ENCODE measurements around the gene KIF24.
"Not testable (repeated sequence)": the region's sequence is repeated elsewhere in the genome, so short reads cannot be mapped to it uniquely, and the experiment has no call there.

KIF24 gene

DNA sequence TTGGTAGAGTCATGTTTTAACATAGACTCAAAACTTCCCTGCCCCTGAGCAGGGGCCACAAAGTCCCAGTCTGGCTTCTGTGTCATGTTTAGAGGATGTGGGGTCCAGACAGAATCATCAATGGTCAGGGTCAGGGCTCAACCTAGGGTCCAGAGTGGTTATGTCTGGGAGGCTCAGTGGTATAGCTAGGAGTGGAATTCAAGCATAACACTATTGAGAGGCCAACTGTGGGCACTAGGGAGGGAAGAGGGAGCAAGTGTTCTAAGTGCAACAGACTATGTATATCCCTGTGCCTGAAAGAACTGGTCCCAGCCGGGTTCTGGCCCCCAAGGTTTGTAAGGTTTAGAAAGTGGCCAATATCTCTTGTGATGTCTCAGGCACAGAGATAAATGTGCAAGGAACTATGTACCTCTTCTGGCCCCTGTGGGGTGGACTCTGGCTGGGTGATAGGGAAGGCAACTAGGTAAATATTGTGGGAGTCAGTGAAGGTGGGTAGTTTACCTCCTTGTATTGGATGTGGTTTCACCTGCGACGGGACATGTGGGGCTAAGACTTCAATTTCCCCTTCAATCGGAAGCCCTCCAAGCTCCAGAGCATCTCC lies 33.6 kb upstream of the KIF24 start:
- DNase-seq = no peak

DNA sequence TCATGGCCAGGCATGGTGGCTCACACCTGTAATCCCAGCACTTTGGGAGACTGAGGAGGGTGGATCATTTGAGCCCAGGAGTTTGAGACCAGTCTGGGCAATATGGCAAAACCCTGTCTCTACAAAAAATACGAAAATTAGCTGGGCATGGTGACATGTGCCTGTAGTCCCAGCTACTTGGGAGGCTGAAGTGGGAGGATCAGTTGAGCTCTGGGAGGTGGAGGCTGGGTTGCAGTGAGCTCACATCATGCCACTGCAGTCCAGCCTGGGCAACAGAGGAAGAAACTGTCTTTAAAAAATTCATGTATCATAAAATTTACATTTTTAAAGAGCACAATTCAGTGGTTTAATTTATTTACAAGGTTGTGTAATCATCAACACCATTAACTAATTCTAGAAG lies 23.9 kb upstream of the KIF24 start:
- not testable (repeated sequence) for DNase-seq

DNA sequence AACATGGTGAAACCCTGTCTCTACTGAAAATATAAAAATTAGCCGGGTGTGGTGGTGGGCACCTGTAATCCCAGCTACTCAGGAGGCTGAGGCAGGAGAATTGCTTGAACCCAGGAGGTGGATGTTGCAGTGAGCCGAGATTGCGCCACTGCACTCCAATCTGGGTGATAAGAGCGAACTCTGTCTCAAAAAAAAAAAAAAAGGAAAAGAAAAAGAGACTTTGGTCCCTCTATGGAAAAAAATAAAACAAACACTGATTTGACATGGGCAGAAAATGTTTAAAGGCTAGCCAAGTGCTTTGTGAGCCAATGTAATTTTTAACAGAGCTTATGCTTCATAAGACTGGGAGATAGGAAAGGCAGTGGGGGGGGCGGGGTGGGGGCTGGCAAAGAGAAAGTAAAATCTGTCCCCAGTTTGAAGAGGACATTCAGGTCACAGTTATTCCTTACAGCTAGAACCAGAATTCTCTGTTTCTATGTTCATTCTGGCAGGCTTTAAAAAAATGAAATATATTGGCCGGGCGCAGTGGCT lies 23.1 kb upstream of the KIF24 start:
- DNase-seq = not testable (repeated sequence)

DNA sequence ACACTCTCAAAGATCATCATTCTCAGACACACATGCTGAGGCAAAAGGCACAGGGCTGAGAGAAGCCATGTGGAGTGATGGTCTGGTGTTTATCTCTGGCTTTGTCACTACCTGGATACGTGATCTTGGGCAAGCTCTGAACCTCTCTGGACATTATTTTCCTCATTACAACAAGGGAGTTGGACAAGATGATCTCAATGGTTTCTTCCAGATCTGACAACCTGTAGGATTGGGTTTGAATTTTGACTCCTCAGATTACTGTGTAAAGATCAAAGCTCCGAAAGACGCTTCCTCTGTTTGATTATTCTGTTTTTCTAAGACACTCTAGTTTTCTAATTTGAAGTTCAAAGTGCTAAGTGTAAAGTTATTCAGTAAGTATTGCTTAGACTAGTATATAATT lies 20.3 kb upstream of the KIF24 start:
- DNase-seq = no peak

DNA sequence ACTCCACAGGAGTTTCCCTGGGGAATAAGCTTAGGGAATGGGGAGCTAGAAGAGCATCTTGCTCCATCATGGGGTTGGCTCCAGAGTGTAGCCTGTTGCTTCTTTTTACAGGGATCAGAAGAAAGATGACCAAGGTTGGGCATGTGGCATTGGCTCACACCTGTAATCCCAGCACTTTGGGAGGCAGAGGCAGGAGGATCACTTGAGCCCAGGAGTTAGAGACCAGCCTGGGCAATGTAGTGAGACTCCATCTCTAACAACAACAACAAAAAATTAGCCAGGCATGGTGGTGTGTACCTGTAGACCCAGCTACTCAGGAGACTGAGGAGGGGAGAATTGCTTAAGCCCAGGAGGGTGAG lies 18.7 kb upstream of the KIF24 start:
- DNase-seq = no peak

DNA sequence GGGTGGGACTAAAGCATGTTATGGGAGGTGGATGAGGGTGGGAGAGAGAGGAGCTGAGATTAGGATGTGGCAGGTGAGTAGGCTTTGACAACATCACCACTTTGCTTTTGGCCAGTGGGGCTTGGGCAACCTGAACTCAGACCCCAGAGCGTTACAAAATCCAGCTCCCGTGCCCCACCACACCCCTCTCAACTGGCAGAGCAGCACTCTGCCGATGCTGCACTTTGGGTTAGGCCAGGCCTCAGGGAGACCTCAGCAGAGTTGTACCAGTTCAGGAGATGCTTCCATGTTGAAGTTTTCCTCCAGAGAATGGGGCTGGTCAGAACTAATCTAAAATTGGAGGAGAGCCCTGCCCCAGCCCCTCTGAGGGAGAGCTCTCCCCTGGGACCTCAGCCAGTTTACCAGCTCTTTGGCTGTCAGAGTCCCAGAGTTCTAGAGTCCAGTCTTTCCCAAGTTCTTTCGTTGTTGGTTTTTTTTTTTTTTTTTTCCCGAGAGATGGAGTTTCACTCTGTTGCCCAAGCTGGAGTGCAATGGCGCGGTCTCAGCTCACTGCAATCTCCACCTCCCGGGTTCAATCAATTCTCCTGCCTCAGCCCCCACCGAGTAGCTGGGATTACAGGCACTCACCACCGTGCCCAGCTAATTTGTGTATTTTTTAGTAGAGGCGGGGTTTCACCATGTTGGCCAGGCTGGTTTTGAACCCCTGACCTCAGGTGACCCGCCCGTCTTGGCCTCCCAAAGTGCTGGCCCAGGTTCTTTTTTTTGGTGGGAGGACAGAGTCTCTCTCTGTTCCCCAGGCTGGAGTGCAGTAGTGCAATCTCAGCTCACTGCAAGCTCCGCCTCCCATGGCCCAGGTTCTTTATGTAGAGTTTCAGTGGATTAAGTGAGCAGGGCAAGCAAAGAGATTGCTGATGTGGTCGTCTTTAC lies 18.1 kb upstream of the KIF24 start:
- DNase-seq = no peak

DNA sequence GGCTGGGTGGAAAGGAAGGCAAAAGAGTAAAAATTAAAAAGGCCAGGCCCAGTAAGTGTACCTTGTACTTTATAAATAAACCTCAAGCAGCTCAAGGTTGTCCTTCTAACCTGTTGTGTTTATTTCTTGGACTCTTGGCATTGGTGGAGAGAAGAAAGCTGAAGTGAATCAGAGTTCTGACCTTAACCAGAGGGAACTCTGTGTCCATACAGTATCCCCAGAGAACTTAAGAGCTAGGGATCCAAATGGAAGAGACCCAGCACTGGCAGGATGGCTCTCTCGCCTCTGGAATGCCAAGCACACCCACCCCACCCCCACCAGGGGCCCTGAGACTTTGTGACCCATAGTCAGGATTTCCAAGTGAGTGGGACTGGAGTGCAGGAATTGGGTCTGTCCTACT lies 14.5 kb upstream of the KIF24 start:
- no peak for DNase-seq

DNA sequence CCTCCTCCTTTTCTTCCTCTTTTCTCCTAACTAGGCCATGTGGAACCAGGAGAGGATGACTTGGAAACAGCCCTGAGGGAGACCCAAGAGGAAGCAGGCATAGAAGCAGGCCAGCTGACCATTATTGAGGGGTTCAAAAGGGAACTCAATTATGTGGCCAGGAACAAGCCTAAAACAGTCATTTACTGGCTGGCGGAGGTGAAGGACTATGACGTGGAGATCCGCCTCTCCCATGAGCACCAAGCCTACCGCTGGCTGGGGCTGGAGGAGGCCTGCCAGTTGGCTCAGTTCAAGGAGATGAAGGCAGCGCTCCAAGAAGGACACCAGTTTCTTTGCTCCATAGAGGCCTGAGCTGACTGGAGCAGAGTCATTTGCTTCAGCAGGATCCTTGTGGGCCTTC lies 14.0 kb upstream of the KIF24 start:
- no peak for DNase-seq

DNA sequence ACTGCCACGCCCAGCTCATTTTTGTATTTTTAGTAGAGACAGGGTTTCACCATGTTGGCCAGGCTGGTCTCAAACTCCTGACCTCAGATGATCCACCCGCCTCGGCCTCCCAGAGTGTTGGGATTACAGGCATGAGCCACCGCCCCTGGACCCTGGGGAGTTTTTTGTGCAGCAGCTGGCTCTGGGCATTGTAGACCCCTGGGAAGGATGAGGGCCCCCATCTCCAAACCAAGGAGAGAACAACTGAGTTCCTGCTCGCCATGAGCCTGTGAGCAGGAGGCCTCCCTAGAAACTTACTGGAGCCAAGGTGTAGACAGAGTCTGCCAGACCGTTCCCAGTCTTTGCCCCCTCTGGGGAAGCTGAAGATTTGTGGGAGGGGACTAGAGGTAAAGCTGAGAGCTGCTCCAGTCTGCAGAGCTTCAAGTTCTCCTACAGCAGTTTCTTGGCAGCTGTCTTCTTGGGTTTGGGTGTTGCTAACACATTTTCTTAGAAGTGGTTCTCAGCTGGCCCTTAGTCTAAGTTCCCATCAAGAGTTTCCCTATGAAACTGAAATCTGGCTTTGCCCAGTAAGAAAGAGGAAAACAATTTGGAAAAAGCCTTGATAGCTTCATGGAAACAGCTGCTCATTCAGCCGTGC lies 12.7 kb upstream of the KIF24 start:
- no peak for DNase-seq

DNA sequence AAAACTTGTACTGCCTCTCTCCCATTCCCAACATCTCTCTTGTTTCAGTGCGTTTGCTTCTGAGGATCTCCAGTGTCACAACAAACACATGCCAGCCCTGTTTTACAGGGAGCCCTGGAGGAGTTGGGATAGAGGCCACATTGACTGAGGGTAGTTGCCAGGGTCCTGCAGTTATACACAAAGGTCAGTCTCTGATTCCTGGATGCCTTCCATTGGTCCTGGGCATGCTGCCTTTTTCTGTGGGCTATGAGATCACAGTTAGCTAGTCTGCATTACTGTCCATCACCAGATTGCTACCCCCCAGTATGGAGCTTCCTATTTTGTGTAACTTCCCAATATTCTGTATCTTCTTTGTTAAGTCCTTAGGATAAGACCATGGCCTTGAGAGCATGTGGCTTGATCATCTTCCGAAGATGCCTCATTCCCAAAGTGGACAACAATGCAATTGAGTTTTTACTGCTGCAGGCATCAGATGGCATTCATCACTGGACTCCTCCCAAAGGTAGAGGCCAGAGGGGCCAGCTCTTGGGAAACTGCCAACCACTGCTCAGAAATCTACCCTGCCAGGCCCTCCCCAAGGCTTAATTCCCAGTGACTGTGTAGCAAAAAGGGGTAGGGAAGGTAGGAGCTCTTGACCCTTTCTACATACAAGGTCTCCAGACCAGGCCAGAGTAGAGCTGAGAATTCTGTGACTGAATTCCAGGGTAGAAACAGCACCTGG lies 9.8 kb upstream of the KIF24 start:
- DNase-seq = no peak

DNA sequence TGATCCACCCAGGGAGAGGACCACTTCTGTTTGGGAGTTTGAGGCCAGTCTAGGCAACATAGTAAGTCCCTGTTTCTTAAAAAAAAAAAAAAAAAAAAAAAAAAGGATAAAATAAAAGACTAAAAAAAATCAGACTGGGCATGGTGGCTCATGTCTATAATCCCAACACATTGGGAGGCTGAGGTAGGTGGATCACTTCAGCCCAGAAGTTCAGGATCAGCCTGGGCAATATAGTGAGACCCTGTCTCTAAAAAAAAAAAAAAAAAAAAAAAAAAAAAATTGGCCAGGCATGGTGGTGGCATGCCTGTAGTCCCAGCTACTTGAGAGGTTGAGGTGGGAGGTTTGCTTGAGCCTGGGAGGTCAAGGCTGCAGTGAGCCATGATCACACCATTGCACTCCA lies 9.0 kb upstream of the KIF24 start:
- DNase-seq = not testable (repeated sequence)

DNA sequence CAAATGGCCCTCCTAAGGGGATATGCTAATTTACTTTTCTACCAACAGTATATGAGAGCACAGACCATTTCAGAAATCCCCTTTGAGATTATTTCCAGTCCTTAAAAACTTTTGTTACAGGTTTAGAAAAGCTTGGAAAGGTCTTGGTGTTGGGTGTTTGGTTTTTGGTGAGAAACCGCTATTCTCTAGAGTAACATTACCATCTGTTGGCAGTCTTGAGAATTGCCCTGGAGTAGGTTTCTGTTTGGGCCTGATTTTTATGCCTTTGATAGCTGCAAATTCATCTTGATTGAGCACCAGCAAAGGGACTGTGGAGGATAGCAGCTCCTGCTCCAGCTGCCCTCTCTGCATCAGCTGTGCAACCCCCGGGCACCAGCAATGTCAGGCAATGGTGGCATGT lies 8.3 kb upstream of the KIF24 start:
- DNase-seq = no peak

DNA sequence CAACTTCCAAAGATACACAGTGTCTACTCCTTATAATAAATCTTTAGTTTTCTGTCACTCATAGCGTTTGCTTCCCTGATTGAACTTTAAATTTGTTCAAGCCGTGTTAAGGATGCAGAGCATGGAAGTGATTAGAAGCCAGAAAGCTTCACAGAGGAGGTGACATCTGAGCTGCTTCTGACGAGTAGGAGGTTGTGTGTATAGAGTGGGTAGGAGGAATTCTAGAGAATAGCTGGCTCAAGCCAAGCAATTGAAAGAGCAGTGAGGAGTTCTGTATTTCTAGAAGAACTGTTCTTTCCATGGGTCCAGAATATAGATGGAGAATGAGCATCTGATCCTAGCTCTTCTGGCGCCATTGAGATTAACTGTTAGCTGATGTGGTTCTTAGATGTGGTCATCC lies 6.3 kb upstream of the KIF24 start:
- DNase-seq = no peak

DNA sequence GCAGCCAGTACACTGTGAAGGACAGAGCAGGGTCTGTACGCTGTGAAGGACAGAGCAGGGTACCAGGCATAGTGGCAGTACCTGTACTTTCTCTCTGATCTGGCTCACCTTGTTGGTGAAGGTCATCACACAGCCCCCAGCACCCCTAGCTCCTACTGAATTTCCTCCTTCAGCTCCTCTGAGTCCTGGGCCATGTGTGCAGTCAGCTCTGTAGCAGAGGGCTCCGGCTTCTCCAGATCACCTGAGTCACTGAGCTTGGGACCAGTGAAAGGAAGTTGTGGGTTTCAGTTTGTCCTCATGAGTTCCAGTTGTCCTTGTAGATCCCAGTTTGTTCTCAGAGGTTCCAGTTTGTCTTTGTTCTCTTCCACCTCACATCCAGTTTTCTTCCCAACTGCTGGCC lies 5.8 kb upstream of the KIF24 start:
- DNase-seq = no peak

DNA sequence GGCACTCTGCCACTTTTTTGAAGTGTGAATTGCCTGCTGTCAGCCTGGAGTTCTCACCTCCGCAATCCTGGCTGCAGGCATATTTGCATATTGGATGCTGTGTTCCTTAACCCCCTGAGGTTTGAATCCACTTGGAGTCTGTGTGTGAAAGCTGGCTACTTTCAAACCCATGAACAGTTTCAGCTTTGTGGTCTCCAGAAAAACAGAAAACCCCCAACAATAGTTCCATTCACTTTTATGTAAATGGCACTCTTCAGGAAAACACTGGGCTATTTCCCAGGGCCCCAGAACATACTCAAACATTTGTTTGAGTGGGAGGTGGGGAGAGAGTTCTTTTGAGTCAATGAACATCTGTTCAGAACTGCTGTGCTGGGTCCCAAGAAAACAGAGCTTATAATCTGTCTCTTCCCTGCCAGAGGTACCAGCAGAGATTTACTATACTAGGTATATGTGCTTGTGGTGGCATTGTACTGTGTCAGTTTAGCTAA lies 5.3 kb upstream of the KIF24 start:
- no peak for DNase-seq

DNA sequence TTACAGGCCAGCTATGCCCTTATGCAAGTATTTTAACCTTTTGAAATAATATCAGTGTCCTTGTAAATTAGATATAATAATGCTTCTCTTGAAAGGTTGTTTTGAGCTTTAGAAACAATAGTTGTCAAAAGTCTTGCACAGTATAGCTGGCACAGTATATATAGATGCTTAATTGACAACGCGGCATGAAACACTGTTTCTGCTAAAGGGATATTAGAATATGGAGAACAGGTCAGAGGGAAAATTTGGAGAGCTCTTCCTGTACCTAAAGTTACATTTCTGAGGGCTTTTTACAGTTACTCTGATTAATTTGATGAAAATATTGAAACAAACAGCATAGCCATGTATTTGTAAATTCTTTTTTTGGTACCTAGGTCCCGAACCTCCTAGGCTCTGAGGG lies 4.8 kb upstream of the KIF24 start:
- DNase-seq = no peak

DNA sequence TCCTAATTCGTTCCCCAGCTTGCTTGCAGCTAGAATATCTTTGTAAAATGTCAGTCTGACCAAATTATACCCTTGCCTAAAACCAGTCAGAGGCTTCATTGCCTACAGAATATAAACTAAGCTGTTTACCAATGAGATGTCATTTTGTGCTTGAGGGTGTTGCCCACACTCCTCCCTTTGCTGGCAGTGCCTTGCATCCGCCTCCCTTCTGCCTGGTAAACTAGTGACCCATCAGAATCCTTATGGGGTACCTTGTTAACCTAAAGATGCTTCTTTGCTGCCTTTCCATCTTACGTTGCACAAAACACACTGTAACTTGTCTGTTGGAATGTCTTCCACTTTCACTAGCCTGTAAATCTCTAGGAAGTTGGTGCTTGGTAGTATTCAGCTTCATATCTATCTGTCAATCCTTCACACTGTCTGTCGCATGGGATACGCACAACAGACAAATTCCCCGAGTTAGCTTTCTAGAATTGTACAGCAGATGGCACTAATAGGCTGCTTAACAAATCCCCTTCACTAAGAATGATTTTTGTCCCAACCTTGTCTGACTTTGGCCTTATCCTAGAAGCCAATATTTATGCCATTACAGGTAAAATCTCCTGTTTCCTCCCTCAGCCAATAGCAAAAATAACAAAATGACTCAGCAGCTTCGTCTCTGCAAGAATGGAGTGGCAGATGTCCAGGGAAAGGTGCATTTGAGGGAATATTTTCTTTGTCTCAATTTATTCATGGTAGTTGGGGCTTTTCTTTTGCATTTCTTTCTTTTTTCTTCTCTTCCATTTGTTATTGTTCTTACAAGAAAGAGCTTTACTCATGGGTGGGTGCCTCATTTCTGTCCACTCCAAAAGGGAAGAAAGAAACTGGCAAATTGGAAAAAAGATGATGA lies 3.3 kb upstream of the KIF24 start:
- DNase-seq = no peak

DNA sequence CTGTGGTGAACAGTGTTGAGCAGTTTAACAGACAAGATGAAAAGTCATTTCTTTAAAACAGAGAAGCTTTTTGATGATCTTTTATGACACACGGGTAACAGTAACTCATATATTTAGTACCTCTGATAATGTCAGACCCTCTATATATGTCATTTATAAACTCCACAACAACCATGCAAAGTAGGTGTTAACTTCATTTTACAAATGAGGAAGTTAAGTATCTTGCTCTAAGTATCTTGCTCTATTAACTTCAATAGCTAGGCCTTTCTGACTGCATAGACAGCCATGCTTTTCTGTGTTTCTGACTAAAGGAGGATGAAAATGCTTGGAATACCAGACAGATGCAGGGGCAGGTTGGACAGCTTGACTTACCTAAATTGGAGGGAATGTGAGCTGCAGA lies 2.1 kb upstream of the KIF24 start:
- no peak for DNase-seq

DNA sequence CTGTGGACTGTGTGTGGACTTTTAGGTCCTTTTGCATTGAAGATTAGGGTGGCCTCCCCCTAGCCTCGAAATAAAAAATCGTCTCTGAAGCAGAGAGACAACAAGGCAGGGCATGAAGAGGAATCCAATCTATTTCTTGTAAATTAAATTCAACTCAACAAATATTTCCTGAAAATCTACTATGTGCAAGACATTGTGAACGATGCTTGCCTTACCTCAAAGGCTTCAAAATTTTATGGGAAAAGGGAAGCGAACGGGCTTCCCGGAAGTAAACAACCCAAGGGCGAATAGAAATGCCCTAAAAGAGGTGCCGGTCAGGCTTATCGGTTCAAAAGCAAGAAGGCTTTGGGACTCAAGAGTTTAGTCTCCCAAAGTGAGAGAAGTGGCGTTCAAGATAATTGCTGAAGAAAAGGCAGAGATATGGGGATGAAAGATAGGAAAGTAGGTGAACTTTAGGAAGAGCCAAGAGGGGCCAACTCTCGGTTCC lies 525 bp downstream of the KIF24 start:
- no peak for DNase-seq

DNA sequence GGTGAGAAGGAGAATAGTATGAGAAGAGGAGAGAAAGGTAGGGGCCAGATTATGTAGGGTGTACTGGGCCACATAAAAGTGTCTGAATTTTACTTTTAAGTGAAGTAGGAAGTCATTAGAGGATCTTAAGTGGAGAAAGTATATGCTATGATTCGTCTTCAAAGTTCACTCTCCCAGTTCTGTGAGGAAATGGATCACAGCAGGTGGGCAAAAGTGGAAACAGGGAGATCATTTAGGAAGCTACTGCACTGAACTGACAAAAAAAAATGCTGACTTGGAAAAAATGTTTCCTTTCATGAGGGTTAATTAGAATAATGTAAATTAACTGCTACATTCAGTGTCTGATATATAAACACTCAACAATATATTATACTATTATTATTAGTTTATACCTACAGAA lies 2.4 kb downstream of the KIF24 start:
- DNase-seq = no peak

DNA sequence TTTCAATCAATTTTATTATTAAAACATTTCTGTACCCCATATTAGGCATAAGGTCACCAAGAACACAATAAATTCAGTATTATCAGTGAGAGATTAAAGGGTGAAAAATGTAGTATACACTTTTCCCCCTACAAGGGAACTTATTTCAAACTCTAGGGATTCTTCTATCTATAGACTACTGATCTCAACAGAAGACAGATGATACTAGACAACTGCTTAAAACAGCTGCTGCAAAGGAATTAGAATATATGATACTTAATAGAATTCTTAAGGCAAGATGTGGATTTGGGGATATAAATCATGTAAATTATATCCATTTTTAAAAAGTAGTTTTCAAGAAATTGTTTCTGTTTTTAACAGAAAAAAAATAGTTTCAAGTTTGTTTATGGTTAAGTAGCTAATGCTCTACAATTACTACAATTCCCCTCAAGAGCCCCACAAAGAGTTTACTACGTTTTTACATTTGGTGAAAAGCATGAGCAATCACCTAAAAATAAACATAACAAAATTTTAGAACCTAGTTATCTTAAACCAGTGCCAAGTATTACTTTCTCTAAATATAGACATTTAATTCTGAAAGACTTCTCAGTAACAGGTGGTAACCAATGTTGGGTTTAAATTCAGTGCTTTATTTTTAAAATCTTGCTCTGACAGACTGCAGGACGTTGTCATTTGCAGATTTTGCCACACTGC lies 6.0 kb downstream of the KIF24 start:
- DNase-seq = no peak
